Endothelial cell (in vitro differentiated cells): ENCODE measurements around the gene PELO. TPM values are rescaled to one million over a fixed set of nuclear protein-coding genes. Genes with fewer than 3 reads are reported as not detected.

Experiments used
- DNase-seq: peaks from one replicate; pipeline ENCODE4 v3.0.0; 2021; ENCODE audit warnings: low spot score
- H3K27ac Mint-ChIP-seq: one replicate; pipeline ENCODE4 v1.8.0; 2021; ENCODE audit warnings: mixed read lengths, inconsistent platforms; ENCODE audit not compliant: unreplicated experiment
- H3K27me3 Mint-ChIP-seq: one replicate; pipeline ENCODE4 v1.8.0; 2021; ENCODE audit warnings: mild to moderate bottlenecking, moderate library complexity, mixed read lengths, inconsistent platforms; ENCODE audit not compliant: unreplicated experiment
- H3K36me3 Mint-ChIP-seq: one replicate; pipeline ENCODE4 v1.8.0; 2021; ENCODE audit warnings: mild to moderate bottlenecking, low read depth, mixed read lengths, inconsistent platforms; ENCODE audit not compliant: unreplicated experiment
- H3K4me1 Mint-ChIP-seq: one replicate; pipeline ENCODE4 v1.8.0; 2021; ENCODE audit warnings: mild to moderate bottlenecking, mixed read lengths, inconsistent platforms; ENCODE audit not compliant: unreplicated experiment
- H3K4me3 Mint-ChIP-seq: one replicate; pipeline ENCODE4 v1.8.0; 2021; ENCODE audit warnings: mild to moderate bottlenecking, mixed read lengths, inconsistent platforms; ENCODE audit not compliant: unreplicated experiment
- H3K9me3 Mint-ChIP-seq: one replicate; pipeline ENCODE4 v1.8.0; 2021; ENCODE audit warnings: mixed read lengths, inconsistent platforms; ENCODE audit not compliant: unreplicated experiment
- CTCF ChIP-seq: fragments of 200-600 bp; sonication (generic); IDR thresholded peaks from one replicate; pipeline ENCODE4 v1.5.0; 2021; ENCODE audit warnings: antibody characterized with exemption; ENCODE audit not compliant: unreplicated experiment
- total RNA-seq: library from RNA; stranded (reverse); fragmentation: NEBNext Ultra II Directional; extraction: Animal tissue kit (Norgen Biotek cat#: 25700); gene quantifications from one replicate; pipeline ENCODE4 v1.2.1, GENCODE V29; 2021; ENCODE audit not compliant: unreplicated experiment

The PELO gene
- total RNA-seq, 1 donor from 2014 or later: 31.0 TPM

GRCh38 chr5:52801329-52801728, 13.6 kb downstream of the PELO start:
- peak overlapping the region; percentile 71 for H3K27ac Mint-ChIP-seq
- peaks cover 59% of the 10 kb centered on the region for H3K4me1 Mint-ChIP-seq
- peaks cover 12% of the 10 kb centered on the region for H3K27me3 Mint-ChIP-seq
- H3K9me3 Mint-ChIP-seq: no peaks in the 10 kb centered on the region
- TF ChIP-seq CTCF: no peak
- DNase-seq: peak; percentile 15
- H3K36me3 Mint-ChIP-seq: peaks cover 3% of the 10 kb centered on the region
- H3K4me3 Mint-ChIP-seq: peak overlapping the region; percentile 95

DNA sequence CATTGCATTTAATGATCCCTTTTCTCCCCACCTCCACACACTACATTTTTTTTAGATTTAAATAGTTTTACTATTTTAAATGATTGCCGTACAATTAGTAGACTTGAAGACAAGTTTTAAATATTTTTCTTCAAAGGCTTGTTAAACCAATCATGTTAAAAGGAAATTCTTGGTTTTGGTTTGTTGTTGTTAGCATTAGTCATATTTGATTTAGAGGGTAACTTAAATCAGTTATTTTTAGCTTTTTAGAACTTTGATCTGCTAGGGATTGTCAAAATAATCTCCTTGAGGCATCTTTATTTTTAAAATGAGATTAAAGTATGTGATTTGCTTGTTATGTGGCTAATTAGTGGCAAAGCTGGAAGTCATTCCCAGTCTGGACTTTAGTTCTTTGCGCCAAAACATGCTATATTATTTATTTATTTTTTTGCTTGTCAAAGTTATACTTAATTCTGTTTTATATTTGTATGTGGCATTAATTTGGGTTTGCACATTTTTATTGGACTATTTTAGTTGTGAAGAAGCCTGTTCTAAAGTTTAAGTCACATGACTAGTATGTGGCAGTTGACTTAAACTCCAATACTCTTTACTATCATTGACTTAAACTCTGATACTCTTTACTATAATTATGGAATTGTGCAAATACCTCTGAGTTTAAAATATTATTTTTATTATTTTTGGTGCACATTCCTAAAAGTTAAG, 14.7 kb downstream of the PELO start:
- H3K27ac Mint-ChIP-seq: peak overlapping the region; percentile 61

DNA sequence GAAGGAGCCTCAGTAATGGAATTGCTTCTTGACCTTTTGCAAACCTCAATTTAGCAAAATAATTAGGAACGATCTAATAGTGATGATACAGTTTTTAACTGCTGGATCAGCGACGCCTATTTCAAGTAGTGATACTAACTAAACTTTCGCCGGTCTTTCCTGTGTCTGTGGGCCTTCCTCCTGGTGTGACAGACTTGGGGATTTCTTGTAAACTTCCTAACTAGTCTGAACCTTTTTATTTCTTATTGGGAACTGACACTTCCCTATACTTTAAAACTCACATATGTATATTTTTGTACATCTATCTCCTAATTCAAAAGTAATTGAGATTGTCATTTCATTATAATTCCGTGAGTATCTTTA, 15.2 kb downstream of the PELO start:
- Mint-ChIP-seq H3K27ac (no peak overlapping the region), H3K9me3 (no peaks in the 10 kb centered on the region), H3K4me1 (peaks cover 48% of the 10 kb centered on the region), H3K36me3 (peaks cover 3% of the 10 kb centered on the region), H3K27me3 (peaks cover 12% of the 10 kb centered on the region), H3K4me3 (peak overlapping the region; percentile 45)
- DNase-seq: no peak
- no peak for TF ChIP-seq CTCF

More for the DNA sequence above, 14.7 kb downstream of the PELO start:
- H3K4me1 Mint-ChIP-seq: peaks cover 53% of the 10 kb centered on the region
- TF ChIP-seq CTCF: no peak
- peak overlapping the region; percentile 95 for H3K4me3 Mint-ChIP-seq
- peaks cover 3% of the 10 kb centered on the region for H3K36me3 Mint-ChIP-seq
- no peaks in the 10 kb centered on the region for H3K9me3 Mint-ChIP-seq
- DNase-seq: no peak
- H3K27me3 Mint-ChIP-seq: peaks cover 12% of the 10 kb centered on the region

DNA sequence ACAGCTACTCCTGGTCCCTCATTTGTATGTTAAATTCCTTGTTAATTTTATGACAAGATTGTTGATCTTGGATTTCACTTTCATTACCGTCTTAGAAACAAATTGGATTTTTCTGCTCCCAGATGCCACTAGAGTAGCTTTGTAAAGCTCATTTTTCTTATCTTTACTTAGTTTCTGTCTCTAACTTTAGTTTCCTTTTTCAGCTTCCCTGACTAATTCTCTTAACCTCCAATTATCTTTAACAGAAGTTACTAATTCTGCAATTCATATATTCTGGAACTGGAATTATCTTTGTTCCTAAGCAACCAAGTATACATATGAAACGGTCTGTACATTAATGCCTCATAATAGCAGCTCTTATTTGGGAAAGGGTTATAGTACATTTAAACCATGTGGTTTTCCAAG, 16.7 kb downstream of the PELO start:
- Mint-ChIP-seq H3K4me1 (peaks cover 34% of the 10 kb centered on the region), H3K9me3 (no peaks in the 10 kb centered on the region), H3K27ac (peak overlapping the region; percentile 11), H3K4me3 (no peak overlapping the region), H3K27me3 (peaks cover 12% of the 10 kb centered on the region), H3K36me3 (peaks cover 2% of the 10 kb centered on the region)
- no peak for DNase-seq
- TF ChIP-seq CTCF: no peak

- Mint-ChIP-seq H3K27me3 (peaks cover 12% of the 10 kb centered on the region), H3K4me3 (no peak overlapping the region), H3K27ac (peak overlapping the region; percentile 38), H3K36me3 (no peaks in the 10 kb centered on the region), H3K4me1 (peaks cover 29% of the 10 kb centered on the region), H3K9me3 (no peaks in the 10 kb centered on the region)
- DNase-seq: no peak
- no peak for TF ChIP-seq CTCF
Measured at GRCh38 chr5:52804981-52805380, 17.3 kb downstream of the PELO start.
